ENCODE results near the gene ATXN1. TPM values are rescaled to one million over a fixed set of nuclear protein-coding genes. Genes with fewer than 3 reads are reported as not detected.
A peak's percentile ranks its signal among the peaks of the same experiment; 100 is the strongest.

The ATXN1 gene
- total and polyA plus RNA-seq, 2 experiments from 2014 or later, result 4.8 to 9.1 TPM

DNA sequence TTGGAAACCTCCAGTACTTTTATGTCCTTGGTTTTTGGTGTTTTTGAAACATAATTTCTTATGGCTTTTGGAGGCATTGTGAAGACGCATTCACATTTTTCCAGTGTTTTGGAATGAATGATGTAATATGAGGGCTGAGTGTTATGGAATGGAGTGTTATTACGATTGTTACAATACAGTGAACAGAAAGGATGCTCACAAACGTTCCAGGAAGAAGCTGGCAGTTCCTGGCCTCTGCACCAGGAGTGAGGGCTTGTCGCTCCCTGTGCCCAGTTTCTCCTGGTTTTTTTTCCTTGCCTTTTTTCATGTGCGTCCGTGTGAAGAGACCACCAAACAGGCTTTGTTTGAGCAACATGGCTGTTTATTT lies 502.6 kb downstream of the ATXN1 start:
- ATAC-seq (no peak), DNase-seq (ENCODE audit: low spot score) (no peak)
- Histone ChIP-seq H3K4me2 (0 out of 2 replicates have a peak overlapping the region, but pooled peaks have one; percentile 15), H3K79me2 (replicated peaks; ENCODE audit: insufficient read depth) (no peaks in the 10 kb centered on the region), H3K4me3 (no peak overlapping the region), H4K20me1 (replicated peaks; ENCODE audit: insufficient read depth) (no peaks in the 10 kb centered on the region), H3K4me1 (ENCODE audit: insufficient read depth) (peaks cover 18% of the 10 kb centered on the region; the same call in 1 of the 2 replicates), H3K36me3 (ENCODE audit: insufficient read depth) (no peaks in the 10 kb centered on the region), H3K27me3 (ENCODE audit: insufficient read depth) (no peaks in the 10 kb centered on the region), H3F3A (replicated peaks; ENCODE audit: low read depth) (no peaks in the 10 kb centered on the region), H3K9me2 (ENCODE audit: insufficient read depth) (peaks cover 7% of the 10 kb centered on the region), H2AFZ (peak overlapping the region; percentile 73; the same call in 1 of the 2 replicates), H3K27ac (ENCODE audit: low read depth) (no peak overlapping the region)
- Mint-ChIP-seq H3K36me3 (ENCODE audit: low read depth) (no peaks in the 10 kb centered on the region), H3K4me3 (no peak overlapping the region; the same call in 2 of the 3 replicates), H3K9me3 (no peaks in the 10 kb centered on the region), H3K27me3 (ENCODE audit: insufficient read depth, low read depth, poor library complexity) (peaks cover 8% of the 10 kb centered on the region), H3K27ac (no peak overlapping the region), H3K4me1 (peaks cover 19% of the 10 kb centered on the region)
- TF ChIP-seq, protein P1, sequence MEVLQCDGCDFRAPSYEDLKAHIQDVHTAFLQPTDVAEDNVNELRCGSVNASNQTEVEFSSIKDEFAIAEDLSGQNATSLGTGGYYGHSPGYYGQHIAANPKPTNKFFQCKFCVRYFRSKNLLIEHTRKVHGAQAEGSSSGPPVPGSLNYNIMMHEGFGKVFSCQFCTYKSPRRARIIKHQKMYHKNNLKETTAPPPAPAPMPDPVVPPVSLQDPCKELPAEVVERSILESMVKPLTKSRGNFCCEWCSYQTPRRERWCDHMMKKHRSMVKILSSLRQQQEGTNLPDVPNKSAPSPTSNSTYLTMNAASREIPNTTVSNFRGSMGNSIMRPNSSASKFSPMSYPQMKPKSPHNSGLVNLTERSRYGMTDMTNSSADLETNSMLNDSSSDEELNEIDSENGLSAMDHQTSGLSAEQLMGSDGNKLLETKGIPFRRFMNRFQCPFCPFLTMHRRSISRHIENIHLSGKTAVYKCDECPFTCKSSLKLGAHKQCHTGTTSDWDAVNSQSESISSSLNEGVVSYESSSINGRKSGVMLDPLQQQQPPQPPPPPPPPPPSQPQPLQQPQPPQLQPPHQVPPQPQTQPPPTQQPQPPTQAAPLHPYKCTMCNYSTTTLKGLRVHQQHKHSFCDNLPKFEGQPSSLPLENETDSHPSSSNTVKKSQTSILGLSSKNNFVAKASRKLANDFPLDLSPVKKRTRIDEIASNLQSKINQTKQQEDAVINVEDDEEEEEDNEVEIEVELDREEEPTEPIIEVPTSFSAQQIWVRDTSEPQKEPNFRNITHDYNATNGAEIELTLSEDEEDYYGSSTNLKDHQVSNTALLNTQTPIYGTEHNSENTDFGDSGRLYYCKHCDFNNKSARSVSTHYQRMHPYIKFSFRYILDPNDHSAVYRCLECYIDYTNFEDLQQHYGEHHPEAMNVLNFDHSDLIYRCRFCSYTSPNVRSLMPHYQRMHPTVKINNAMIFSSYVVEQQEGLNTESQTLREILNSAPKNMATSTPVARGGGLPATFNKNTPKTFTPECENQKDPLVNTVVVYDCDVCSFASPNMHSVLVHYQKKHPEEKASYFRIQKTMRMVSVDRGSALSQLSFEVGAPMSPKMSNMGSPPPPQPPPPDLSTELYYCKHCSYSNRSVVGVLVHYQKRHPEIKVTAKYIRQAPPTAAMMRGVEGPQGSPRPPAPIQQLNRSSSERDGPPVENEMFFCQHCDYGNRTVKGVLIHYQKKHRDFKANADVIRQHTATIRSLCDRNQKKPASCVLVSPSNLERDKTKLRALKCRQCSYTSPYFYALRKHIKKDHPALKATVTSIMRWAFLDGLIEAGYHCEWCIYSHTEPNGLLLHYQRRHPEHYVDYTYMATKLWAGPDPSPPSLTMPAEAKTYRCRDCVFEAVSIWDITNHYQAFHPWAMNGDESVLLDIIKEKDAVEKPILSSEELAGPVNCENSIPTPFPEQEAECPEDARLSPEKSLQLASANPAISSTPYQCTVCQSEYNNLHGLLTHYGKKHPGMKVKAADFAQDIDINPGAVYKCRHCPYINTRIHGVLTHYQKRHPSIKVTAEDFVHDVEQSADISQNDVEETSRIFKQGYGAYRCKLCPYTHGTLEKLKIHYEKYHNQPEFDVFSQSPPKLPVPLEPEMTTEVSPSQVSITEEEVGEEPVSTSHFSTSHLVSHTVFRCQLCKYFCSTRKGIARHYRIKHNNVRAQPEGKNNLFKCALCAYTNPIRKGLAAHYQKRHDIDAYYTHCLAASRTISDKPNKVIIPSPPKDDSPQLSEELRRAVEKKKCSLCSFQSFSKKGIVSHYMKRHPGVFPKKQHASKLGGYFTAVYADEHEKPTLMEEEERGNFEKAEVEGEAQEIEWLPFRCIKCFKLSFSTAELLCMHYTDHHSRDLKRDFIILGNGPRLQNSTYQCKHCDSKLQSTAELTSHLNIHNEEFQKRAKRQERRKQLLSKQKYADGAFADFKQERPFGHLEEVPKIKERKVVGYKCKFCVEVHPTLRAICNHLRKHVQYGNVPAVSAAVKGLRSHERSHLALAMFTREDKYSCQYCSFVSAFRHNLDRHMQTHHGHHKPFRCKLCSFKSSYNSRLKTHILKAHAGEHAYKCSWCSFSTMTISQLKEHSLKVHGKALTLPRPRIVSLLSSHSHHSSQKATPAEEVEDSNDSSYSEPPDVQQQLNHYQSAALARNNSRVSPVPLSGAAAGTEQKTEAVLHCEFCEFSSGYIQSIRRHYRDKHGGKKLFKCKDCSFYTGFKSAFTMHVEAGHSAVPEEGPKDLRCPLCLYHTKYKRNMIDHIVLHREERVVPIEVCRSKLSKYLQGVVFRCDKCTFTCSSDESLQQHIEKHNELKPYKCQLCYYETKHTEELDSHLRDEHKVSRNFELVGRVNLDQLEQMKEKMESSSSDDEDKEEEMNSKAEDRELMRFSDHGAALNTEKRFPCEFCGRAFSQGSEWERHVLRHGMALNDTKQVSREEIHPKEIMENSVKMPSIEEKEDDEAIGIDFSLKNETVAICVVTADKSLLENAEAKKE (CRISPR knock-in tag; IDR thresholded peaks at IDR 0.05), result no peak
- TF ChIP-seq, protein P2, sequence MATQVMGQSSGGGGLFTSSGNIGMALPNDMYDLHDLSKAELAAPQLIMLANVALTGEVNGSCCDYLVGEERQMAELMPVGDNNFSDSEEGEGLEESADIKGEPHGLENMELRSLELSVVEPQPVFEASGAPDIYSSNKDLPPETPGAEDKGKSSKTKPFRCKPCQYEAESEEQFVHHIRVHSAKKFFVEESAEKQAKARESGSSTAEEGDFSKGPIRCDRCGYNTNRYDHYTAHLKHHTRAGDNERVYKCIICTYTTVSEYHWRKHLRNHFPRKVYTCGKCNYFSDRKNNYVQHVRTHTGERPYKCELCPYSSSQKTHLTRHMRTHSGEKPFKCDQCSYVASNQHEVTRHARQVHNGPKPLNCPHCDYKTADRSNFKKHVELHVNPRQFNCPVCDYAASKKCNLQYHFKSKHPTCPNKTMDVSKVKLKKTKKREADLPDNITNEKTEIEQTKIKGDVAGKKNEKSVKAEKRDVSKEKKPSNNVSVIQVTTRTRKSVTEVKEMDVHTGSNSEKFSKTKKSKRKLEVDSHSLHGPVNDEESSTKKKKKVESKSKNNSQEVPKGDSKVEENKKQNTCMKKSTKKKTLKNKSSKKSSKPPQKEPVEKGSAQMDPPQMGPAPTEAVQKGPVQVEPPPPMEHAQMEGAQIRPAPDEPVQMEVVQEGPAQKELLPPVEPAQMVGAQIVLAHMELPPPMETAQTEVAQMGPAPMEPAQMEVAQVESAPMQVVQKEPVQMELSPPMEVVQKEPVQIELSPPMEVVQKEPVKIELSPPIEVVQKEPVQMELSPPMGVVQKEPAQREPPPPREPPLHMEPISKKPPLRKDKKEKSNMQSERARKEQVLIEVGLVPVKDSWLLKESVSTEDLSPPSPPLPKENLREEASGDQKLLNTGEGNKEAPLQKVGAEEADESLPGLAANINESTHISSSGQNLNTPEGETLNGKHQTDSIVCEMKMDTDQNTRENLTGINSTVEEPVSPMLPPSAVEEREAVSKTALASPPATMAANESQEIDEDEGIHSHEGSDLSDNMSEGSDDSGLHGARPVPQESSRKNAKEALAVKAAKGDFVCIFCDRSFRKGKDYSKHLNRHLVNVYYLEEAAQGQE (IDR thresholded peaks at IDR 0.05; ENCODE audit: unreplicated experiment), result no peak
- no peak for TF ChIP-seq CREB1 (CRISPR knock-in tag; IDR thresholded peaks at IDR 0.05; ENCODE audit: low read depth)

Data from GM23338 (cell line).